Measurements from ENCODE around the gene SGSH.

The SGSH gene

DNA sequence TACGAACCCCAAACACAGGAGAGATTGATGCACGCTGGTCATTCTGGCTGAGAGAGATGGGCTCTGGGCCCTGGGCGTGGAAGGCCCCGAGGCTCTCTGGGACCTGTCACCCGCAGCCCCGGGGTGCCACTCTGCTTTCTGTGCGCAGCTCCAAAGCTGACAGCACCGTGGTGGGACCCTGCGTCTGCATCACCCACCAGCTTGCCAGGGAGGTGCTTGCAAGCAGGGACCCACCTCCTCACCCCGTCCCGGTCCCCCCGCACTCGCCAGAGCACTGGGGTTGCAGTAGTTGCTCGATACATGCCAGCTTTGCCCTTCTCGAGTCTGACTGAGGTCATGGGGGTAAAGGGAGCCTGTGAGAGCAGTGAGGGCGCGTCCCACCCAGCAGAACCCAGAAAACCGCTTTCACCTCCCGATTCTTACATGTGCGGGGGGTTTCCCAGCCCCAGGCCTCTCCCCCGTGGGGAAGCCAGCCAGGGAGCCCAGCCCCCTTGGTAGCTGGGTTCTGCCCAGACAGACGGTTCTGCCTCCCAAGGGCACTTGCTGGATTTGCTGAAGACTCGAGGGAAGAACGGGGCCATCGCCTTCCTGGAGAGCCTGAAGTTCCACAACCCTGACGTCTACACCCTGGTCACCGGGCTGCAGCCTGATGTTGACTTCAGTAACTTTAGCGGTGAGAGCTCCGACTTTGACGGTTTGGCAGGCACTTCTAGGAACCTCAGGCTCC is 37.9 kb downstream of the SGSH start:
- H3K4me3 ChIP-seq (ENCODE audit: insufficient read length, low read depth) = no peak overlapping the region
- no peaks in the 10 kb centered on the region for H3K36me3 ChIP-seq (ENCODE audit: insufficient read depth, insufficient read length, low read length)
- TF ChIP-seq SUZ12 (IDR thresholded peaks at IDR 0.05; ENCODE audit: extremely low read depth, insufficient read depth, insufficient read length) = no peak
- no peak for TF ChIP-seq YY1 (IDR thresholded peaks at IDR 0.05; ENCODE audit: insufficient read depth, insufficient read length)
- no peak for TF ChIP-seq ZNF274 (IDR thresholded peaks at IDR 0.05; ENCODE audit: low read depth, low read length)
- DNase-seq (ENCODE audit: low read depth, low spot score) = no peak
- peak overlapping the region; percentile 23 for H3K9ac ChIP-seq (ENCODE audit: insufficient read length, low read depth)
- H3K27me3 ChIP-seq (ENCODE audit: insufficient read depth, insufficient read length) = no peaks in the 10 kb centered on the region
- no peaks in the 10 kb centered on the region for H3K9me3 ChIP-seq (ENCODE audit: insufficient read depth, low read length)
- peaks cover 18% of the 10 kb centered on the region for H3K4me1 ChIP-seq (ENCODE audit: insufficient read depth, insufficient read length)

DNA sequence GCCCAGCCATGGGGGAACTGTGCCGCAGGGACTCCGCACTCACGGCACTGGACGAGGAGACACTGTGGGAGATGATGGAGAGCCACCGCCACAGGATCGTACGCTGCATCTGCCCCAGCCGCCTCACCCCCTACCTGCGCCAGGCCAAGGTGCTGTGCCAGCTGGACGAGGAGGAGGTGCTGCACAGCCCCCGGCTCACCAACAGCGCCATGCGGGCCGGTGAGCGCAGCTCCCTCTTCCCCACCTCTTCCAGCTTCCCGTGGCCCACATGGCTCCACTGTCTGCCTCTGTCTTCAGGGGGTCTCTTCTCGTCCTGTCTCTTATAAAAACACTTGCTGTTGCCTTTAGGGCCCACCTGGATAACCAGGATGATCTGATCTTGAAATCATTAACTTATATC is 38.7 kb downstream of the SGSH start:
- TF ChIP-seq ZNF274 (IDR thresholded peaks at IDR 0.05; ENCODE audit: low read depth, low read length) (no peak), SUZ12 (IDR thresholded peaks at IDR 0.05; ENCODE audit: extremely low read depth, insufficient read depth, insufficient read length) (no peak), YY1 (IDR thresholded peaks at IDR 0.05; ENCODE audit: insufficient read depth, insufficient read length) (no peak)
- Histone ChIP-seq H3K36me3 (ENCODE audit: insufficient read depth, insufficient read length, low read length) (no peaks in the 10 kb centered on the region), H3K4me3 (ENCODE audit: insufficient read length, low read depth) (no peak overlapping the region), H3K9ac (ENCODE audit: insufficient read length, low read depth) (no peak overlapping the region), H3K4me1 (ENCODE audit: insufficient read depth, insufficient read length) (peaks cover 15% of the 10 kb centered on the region), H3K9me3 (ENCODE audit: insufficient read depth, low read length) (no peaks in the 10 kb centered on the region), H3K27me3 (ENCODE audit: insufficient read depth, insufficient read length) (no peaks in the 10 kb centered on the region)
- DNase-seq (ENCODE audit: low read depth, low spot score) = no peak

DNA sequence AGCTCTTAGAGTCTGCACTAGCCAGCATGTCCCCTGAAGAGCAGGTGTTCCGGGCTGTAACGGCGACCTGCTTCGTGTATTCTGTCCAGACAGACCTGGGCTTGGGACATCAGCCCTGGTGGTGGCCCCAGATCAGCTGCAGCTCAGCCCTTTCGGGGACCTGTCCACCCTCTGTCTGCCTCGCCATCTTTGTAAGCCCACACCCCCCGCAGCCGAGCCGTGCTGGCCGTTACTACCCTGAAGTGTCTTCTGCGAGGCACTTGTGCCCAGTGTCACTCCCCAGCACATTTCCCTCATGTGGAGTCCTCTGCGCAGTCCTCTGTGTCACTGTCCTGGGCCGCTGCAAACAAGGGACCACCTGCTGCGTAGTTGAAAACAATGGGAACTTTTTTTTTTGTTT is 39.9 kb downstream of the SGSH start:
- Histone ChIP-seq H3K36me3 (ENCODE audit: insufficient read depth, insufficient read length, low read length) (no peaks in the 10 kb centered on the region), H3K4me3 (ENCODE audit: insufficient read length, low read depth) (no peak overlapping the region), H3K4me1 (ENCODE audit: insufficient read depth, insufficient read length) (peaks cover 16% of the 10 kb centered on the region), H3K27me3 (ENCODE audit: insufficient read depth, insufficient read length) (no peaks in the 10 kb centered on the region), H3K9me3 (ENCODE audit: insufficient read depth, low read length) (no peaks in the 10 kb centered on the region), H3K9ac (ENCODE audit: insufficient read length, low read depth) (no peak overlapping the region)
- DNase-seq (ENCODE audit: low read depth, low spot score) = no peak
- TF ChIP-seq YY1 (IDR thresholded peaks at IDR 0.05; ENCODE audit: insufficient read depth, insufficient read length) = no peak
- TF ChIP-seq ZNF274 (IDR thresholded peaks at IDR 0.05; ENCODE audit: low read depth, low read length) = no peak
- TF ChIP-seq SUZ12 (IDR thresholded peaks at IDR 0.05; ENCODE audit: extremely low read depth, insufficient read depth, insufficient read length) = no peak

DNA sequence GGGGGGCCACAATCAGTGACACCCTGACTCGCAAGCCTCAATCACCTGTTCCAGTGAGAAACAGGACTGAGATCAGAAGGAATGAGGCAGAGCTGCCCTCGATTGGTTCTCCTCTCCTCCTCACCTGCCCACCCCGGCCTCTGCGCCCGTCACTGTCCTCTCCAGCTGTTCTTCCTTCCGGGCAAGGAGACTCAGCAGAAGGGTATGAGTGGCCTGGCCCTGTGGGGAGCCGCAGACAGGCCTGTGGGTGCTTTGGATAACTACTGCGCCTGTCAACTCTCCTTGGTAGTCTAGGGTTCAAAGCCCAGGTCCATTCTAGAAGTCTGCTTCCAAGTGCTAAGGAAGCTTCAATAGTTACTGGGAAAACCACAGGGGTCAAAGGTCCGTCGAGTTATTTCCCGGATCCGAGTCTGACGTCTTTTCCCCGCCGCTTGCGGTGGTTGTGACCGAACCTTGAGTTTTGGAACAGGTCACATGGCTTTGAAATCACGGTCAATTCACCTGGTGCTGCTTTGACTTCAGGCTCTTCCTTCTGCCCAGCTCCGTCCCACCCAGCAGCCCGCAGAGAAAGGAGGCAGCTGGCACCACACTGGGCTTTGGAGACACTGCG is 42.0 kb downstream of the SGSH start:
- no peaks in the 10 kb centered on the region for H3K9me3 ChIP-seq (ENCODE audit: insufficient read depth, low read length)
- H3K9ac ChIP-seq (ENCODE audit: insufficient read length, low read depth) = no peak overlapping the region
- no peak overlapping the region for H3K4me3 ChIP-seq (ENCODE audit: insufficient read length, low read depth)
- no peak for DNase-seq (ENCODE audit: low read depth, low spot score)
- H3K27me3 ChIP-seq (ENCODE audit: insufficient read depth, insufficient read length) = no peaks in the 10 kb centered on the region
- no peak for TF ChIP-seq SUZ12 (IDR thresholded peaks at IDR 0.05; ENCODE audit: extremely low read depth, insufficient read depth, insufficient read length)
- TF ChIP-seq ZNF274 (IDR thresholded peaks at IDR 0.05; ENCODE audit: low read depth, low read length) = no peak
- no peak for TF ChIP-seq YY1 (IDR thresholded peaks at IDR 0.05; ENCODE audit: insufficient read depth, insufficient read length)
- H3K36me3 ChIP-seq (ENCODE audit: insufficient read depth, insufficient read length, low read length) = no peaks in the 10 kb centered on the region
- peaks cover 16% of the 10 kb centered on the region for H3K4me1 ChIP-seq (ENCODE audit: insufficient read depth, insufficient read length)

DNA sequence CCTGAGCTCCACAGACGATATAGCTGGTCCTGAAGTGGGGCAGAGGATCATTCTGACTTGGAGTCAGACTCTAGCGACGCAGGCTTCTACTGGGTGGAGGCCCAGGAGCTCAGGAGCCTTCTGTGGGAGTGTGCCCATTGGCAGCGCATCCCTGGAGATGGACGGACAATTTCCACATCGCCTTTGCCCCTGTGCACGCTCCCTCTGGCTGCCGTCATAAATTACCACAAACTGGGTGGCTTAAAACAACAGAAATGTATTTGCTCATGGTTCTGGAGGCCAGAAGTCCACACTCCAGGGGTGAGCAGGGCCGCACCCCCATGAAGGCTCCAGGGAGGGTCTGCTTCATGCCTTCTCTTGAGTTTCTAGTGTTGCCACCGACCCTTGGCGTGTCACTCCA is 43.4 kb downstream of the SGSH start:
- no peaks in the 10 kb centered on the region for H3K36me3 ChIP-seq (ENCODE audit: insufficient read depth, insufficient read length, low read length)
- TF ChIP-seq ZNF274 (IDR thresholded peaks at IDR 0.05; ENCODE audit: low read depth, low read length) (no peak), SUZ12 (IDR thresholded peaks at IDR 0.05; ENCODE audit: extremely low read depth, insufficient read depth, insufficient read length) (no peak), YY1 (IDR thresholded peaks at IDR 0.05; ENCODE audit: insufficient read depth, insufficient read length) (no peak)
- no peak overlapping the region for H3K9ac ChIP-seq (ENCODE audit: insufficient read length, low read depth)
- DNase-seq (ENCODE audit: low read depth, low spot score) = no peak
- H3K4me3 ChIP-seq (ENCODE audit: insufficient read length, low read depth) = no peak overlapping the region
- H3K4me1 ChIP-seq (ENCODE audit: insufficient read depth, insufficient read length) = peaks cover 8% of the 10 kb centered on the region
- no peaks in the 10 kb centered on the region for H3K27me3 ChIP-seq (ENCODE audit: insufficient read depth, insufficient read length)
- H3K9me3 ChIP-seq (ENCODE audit: insufficient read depth, low read length) = no peaks in the 10 kb centered on the region

DNA sequence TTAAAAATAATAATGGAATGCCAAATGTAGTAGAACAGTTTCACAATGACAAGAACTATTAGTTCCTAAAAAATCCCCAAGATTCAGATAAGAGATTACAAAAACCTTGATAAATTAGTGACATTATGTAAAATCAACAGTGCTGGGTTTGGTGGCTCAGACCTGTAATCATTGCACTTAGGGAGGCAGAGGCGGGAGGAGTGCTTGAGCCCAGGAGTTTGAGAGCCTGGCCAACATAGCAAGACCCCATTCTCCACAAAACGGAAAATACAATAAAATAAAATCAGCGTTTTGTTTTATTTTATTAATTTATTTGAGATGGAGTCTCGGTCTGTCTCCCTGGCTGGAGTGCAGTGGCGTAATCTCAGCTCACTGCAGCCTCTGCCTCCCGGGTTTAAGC is 46.2 kb downstream of the SGSH start:
- no peak for TF ChIP-seq ZNF274 (IDR thresholded peaks at IDR 0.05; ENCODE audit: low read depth, low read length)
- no peak for TF ChIP-seq YY1 (IDR thresholded peaks at IDR 0.05; ENCODE audit: insufficient read depth, insufficient read length)
- TF ChIP-seq SUZ12 (IDR thresholded peaks at IDR 0.05; ENCODE audit: extremely low read depth, insufficient read depth, insufficient read length) = no peak
- Histone ChIP-seq H3K36me3 (ENCODE audit: insufficient read depth, insufficient read length, low read length) (no peaks in the 10 kb centered on the region), H3K9me3 (ENCODE audit: insufficient read depth, low read length) (no peaks in the 10 kb centered on the region), H3K9ac (ENCODE audit: insufficient read length, low read depth) (no peak overlapping the region), H3K4me3 (ENCODE audit: insufficient read length, low read depth) (no peak overlapping the region), H3K4me1 (ENCODE audit: insufficient read depth, insufficient read length) (peaks cover 8% of the 10 kb centered on the region), H3K27me3 (ENCODE audit: insufficient read depth, insufficient read length) (no peaks in the 10 kb centered on the region)
- DNase-seq (ENCODE audit: low read depth, low spot score) = no peak

DNA sequence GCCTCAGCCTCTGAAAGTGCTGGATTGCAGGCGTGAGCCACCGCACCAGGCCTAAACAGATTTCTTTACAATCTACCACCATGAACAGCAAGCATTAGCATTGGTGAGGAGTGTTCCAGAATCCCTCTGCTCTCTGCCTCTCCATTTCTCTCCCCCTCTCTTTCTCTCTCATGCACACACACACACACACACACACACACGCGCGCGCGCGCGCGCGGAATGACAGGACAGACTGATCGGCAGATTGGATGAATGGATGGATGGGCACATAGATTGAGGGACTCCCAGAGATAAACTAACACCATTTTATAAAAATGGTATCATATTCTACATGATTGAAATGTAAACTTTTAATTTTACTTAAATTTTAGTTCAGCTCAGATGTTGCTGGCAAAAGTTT is 47.0 kb downstream of the SGSH start:
- DNase-seq (ENCODE audit: low read depth, low spot score) = no peak
- no peak overlapping the region for H3K9ac ChIP-seq (ENCODE audit: insufficient read length, low read depth)
- TF ChIP-seq SUZ12 (IDR thresholded peaks at IDR 0.05; ENCODE audit: extremely low read depth, insufficient read depth, insufficient read length) (no peak), YY1 (IDR thresholded peaks at IDR 0.05; ENCODE audit: insufficient read depth, insufficient read length) (no peak), ZNF274 (IDR thresholded peaks at IDR 0.05; ENCODE audit: low read depth, low read length) (no peak)
- no peaks in the 10 kb centered on the region for H3K9me3 ChIP-seq (ENCODE audit: insufficient read depth, low read length)
- peaks cover 11% of the 10 kb centered on the region for H3K4me1 ChIP-seq (ENCODE audit: insufficient read depth, insufficient read length)
- no peaks in the 10 kb centered on the region for H3K36me3 ChIP-seq (ENCODE audit: insufficient read depth, insufficient read length, low read length)
- H3K4me3 ChIP-seq (ENCODE audit: insufficient read length, low read depth) = no peak overlapping the region
- H3K27me3 ChIP-seq (ENCODE audit: insufficient read depth, insufficient read length) = no peaks in the 10 kb centered on the region
